Right lobe of liver (tissue), 4 donors: ENCODE measurements around the gene CCDC9B.

Experiments used
- CTCF ChIP-seq, 4 donors: fragments of 200-600 bp in 3 of 4; fragments of 450-650 bp in 1 of 4; IDR thresholded peaks; one replicate each; pipeline versions ENCODE4 v1.5.1 to v1.8.0; 2016 to 2022; ENCODE audit warnings: antibody characterized with exemption in 4 of 4, mild to moderate bottlenecking in 2 of 4
- POLR2A ChIP-seq: fragments of 450-650 bp; IDR thresholded peaks from one replicate; pipeline ENCODE4 v1.6.1; 2017; ENCODE audit warnings: antibody characterized with exemption, mild to moderate bottlenecking
- donor health status: DM: no; HTN: no; CAD: no.
- donor health status: DM: no; HTN: no; CAD: no.
- donor health status: DM: no; HTN: yes; CAD: no.

- TF ChIP-seq CTCF (IDR thresholded peaks at IDR 0.05) (no peak), POLR2A (no peak)
These were observed 1.9 kb upstream of the CCDC9B start for GRCh38 chr15:40342416-40343320.
